GM03348 (cell line): Measurements from ENCODE around the gene FOCAD.

Experiments used
- DNase-seq: peaks from one replicate; pipeline ENCODE4 v3.0.0; 2012; ENCODE audit warnings: low spot score

The FOCAD gene

GRCh38 chr9:20729523-20729922, 45.5 kb downstream of the FOCAD start:
- DNase-seq, result peak; percentile 12

GRCh38 chr9:20732118-20732517, 48.1 kb downstream of the FOCAD start:
- DNase-seq, result no peak

DNA sequence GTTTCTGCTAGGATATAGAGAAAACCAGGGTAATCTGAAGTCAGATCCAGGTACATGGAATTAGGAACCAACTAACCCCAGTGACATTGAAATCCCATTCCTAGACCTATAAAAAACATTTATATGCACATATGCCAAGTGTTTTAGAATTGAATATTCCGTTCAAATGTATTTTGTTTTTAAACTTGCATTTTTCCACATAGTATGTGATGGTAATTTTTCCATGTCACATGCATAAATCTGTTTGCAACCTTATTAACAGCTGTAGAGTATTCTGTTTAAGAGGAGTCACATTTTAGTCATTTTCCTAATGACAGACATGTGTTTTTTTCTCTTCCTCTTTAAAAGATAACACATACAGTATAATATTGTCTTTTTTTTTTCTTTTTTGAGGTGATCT, 50.2 kb downstream of the FOCAD start:
- DNase-seq, result no peak

GRCh38 chr9:20740304-20740703, 56.2 kb downstream of the FOCAD start:
- no peak for DNase-seq

DNA sequence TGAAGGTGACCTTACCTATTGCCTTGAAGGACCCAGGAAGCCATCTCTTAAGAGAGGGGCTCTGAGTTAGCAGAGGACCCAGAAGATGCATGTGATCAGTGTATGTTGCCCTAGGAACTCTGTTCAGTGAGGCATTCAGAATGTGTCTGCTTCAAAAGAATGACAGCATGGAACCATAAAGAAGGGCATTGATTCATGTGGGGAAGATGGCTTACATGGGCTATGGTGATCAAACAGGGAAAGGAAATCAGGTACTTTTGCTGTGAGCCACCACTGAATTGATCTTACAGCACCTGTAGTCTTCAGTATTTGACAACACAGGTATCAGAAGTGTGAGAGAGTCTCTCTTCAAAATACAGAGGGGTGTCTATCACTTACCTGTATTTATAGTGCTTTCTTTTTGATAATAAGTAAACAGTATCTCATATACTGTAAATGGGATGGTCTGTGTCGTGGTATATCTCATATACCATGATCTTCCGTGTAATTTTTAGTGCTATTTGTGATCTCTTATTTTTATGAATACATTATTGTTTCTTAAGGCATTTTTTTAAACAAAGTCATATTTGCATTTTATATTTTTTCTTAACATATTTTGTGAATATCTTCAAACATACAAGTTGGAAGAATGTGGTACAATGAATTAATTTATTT, 57.0 kb downstream of the FOCAD start:
- no peak for DNase-seq

DNA sequence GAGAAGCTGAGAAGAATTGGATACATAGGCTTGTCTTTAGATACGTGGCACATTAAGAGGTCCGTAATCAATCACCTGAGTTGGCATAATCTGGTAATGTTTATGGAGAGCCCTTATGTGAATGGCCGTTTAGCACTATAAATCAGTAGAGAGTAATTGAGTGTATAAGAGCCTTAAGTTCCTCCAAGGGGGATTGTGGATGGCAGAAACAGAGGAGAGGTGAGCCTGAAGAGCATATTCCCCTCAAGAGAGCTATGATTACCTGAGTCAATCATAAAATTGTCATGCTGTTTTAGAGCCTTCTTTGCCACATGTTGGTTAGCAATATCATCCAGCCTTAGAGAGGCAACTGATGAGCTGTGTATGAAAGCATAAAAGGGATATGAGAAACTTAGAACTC, 58.8 kb downstream of the FOCAD start:
- no peak for DNase-seq

DNA sequence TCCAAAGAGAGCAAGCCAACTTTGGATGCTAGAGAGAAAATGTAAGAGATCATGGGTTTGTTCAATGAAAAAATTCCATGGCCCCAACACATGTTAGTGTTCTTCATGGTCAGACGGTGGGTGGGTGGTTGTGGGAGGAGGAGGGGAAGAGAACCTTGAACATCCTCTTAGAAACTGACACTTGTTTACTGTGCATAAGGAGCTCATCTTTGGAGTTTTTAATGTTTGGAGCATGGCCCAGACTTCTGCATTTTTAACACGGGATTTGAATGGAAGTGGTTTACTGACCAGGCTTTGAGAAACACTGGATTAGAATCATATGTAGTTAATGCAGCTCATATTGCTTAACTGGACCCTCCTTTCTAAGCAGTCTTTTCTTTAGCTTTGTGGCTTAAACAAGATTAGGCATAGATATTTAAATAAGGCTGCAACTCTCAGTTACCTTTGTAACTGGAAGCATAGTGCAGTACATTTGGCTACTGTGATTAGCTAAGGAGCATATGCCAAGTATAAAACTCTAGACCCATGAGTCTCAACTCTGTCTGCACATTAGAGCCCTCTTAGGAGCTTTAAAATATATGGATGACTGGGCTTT, 60.1 kb downstream of the FOCAD start:
- no peak for DNase-seq

- DNase-seq, result no peak
These were observed 62.9 kb downstream of the FOCAD start for GRCh38 chr9:20746967-20747366.

DNA sequence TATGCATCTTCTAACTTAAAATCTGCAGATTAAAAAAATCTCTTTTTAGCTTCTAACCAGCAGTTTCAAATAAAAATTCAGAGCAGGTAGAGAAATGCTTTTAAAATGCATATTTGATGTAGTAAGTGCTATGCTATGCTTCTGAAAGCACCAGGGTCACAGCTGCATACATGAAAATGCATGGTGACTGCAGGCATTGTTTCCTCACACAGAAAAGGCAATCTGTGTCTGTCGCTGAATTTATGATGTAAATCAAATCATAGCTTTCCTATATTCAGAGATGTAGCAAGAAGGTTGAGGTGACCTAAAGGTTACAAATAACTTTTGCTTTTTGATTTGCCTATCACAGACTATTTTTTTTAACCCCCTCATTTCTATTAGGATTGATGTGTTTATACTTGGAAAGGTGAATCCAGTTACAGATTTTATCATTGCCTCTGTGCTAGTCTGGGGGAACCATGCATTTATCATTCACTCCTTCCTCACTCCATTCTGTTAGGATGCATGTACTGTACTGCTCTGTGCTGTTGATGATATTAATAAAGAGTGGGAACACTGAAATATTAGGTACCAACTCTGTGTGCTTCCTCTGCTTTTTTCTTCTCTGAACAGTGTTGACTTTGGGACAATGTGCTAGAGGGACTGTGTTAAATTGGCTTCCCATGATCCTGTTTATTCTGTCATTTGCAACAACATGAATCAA, 65.6 kb downstream of the FOCAD start:
- no peak for DNase-seq

DNA sequence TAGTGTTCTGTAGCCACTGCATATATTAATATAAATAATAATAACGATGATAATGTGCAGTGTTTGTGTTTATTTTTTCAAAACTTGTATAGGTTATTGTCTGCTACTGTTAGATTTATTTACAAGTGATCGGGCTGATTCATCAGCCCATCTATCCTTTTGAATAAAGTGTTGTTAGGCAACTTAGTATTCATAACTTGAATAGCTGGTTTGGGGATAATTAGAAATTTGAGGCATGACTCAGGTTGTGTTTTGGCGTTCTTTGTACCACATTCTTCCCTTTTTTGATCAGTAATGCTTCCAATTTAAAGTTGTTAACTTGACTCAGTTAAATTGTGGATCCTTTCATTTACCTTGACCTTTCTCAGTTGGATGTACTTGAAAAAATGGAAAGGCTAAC, 69.7 kb downstream of the FOCAD start:
- DNase-seq, result peak; percentile 23

- peak; percentile 36 for DNase-seq
These were observed 70.5 kb downstream of the FOCAD start for GRCh38 chr9:20754556-20754955.

GRCh38 chr9:20760246-20760891, 76.3 kb downstream of the FOCAD start:
- DNase-seq, result no peak

- no peak for DNase-seq
These were observed 86.9 kb downstream of the FOCAD start for GRCh38 chr9:20770947-20771346.

GRCh38 chr9:20771729-20772128, 87.7 kb downstream of the FOCAD start:
- no peak for DNase-seq

- DNase-seq, result no peak
These were observed 91.6 kb downstream of the FOCAD start for GRCh38 chr9:20775683-20776082.

- no peak for DNase-seq
These were observed 97.0 kb downstream of the FOCAD start for GRCh38 chr9:20781092-20781491.

DNA sequence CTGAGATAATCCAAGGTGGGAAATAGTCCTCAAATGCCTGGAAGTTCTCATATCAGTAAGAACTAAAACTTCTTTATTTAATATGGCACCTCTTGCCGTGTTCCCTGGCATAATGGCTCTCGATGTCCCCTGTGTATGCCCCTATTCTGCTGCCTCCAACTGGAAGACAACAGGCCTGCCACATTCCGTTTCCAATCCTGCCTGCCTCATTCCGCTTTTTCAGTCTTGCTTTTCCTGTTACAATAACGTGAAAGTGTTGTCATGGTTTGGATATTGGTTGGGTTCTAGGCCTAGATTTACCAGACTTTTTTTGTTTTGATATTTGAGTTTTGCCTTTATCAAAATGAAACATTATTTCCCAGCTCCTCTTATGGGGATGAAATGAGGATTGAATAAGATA, 98.2 kb downstream of the FOCAD start:
- no peak for DNase-seq

DNA sequence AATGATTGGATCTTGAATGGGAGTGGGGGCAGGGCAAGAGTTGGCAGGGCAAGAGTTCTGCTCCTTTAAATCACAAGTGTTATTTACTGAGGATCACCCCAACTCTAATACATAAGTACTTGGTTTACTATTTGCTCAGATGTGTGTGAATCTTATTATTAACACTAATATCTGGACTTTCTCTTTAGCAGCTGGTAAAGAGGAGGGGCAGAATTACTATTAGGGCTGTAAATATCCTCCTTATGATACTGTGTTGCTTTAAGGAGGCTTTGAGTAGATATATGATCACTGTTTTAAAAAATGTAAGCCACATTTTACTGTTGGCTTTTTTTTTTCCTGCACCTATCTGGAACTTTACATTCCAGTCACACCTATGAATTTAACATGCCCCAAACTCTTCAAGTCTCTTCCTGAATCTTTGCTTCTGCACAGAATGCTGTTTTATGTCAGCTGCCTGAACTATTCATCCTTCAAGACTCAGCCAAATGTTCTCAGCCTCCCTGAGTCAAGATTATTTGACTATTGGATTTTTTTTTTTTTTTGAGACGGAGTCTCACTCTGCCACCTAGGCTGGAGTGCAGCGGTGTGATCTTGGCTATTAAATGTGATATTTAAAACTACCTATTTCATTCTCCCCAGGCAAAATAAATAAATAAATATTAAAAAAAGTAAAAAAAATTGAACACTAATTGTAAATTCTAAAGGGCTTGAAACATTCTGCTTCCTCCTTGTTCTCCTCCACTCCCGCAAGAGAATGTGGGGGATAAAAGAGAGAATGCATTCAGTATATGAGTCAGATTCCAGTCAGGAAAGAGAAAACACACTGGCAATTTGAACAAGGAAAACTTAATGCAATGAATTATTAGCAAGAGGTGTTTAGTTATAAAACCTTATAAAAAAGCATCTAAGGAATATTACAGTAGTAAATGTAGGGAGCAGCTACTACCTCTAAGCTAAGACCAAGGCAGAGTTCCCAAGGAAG, 99.3 kb downstream of the FOCAD start:
- no peak for DNase-seq

GRCh38 chr9:20784196-20784595, 100.1 kb downstream of the FOCAD start:
- DNase-seq, result no peak

DNA sequence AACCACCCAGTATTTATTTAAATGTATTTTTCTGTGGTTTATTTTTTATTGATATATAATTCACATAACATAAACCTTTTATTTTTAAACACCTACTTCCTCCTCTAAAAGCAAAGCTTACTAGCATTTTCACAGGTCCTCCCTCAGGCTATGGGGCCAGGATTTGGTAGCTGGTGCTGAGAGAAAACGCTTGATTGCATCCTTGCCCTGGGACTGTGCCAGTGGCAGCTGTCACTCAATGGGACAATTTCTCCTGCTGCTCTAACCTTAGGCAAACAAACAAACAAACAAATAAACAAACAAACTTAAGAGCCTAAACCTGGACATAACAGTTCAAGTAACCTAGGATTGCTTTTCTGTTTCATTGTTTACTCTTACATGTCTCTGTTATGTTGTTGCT, 102.7 kb downstream of the FOCAD start:
- no peak for DNase-seq

- DNase-seq, result no peak
These were observed 104.7 kb downstream of the FOCAD start for GRCh38 chr9:20788526-20789451.
